Nephron (organoid): Measurements from ENCODE around the gene EAF2.

ENCODE experiments used
- H3K27ac Mint-ChIP-seq, 3 experiments: 2 replicates each; pipeline ENCODE4 v1.8.0; 2020; ENCODE audit warnings: mixed read lengths in 3 of 3, mild to moderate bottlenecking in 2 of 3, moderate library complexity in 1 of 3
- H3K27me3 Mint-ChIP-seq: 2 replicates; pipeline ENCODE4 v1.8.0; 2021; ENCODE audit warnings: low read depth, mild to moderate bottlenecking, moderate library complexity, mixed read lengths
- H3K36me3 Mint-ChIP-seq: 2 replicates; pipeline ENCODE4 v1.8.0; 2020; ENCODE audit warnings: low read depth, mixed read lengths
- H3K4me1 Mint-ChIP-seq: 2 replicates; pipeline ENCODE4 v1.8.0; 2020; ENCODE audit warnings: mixed read lengths
- H3K4me3 Mint-ChIP-seq, 3 experiments: 2 replicates each; pipeline ENCODE4 v1.8.0; 2020; ENCODE audit warnings: mild to moderate bottlenecking in 3 of 3, mixed read lengths in 3 of 3, moderate library complexity in 2 of 3
- H3K9me3 Mint-ChIP-seq: 2 replicates; pipeline ENCODE4 v1.8.0; 2020; ENCODE audit warnings: mixed read lengths
- TF ChIP-seq, protein P1 (sequence below), 3 experiments: fragments of 200-600 bp; sonication (generic); IDR thresholded peaks; one replicate each; pipeline ENCODE4 v1.5.0; 2021; ENCODE audit warnings: antibody characterized with exemption in 3 of 3; ENCODE audit not compliant: unreplicated experiment in 3 of 3

The EAF2 gene

DNA sequence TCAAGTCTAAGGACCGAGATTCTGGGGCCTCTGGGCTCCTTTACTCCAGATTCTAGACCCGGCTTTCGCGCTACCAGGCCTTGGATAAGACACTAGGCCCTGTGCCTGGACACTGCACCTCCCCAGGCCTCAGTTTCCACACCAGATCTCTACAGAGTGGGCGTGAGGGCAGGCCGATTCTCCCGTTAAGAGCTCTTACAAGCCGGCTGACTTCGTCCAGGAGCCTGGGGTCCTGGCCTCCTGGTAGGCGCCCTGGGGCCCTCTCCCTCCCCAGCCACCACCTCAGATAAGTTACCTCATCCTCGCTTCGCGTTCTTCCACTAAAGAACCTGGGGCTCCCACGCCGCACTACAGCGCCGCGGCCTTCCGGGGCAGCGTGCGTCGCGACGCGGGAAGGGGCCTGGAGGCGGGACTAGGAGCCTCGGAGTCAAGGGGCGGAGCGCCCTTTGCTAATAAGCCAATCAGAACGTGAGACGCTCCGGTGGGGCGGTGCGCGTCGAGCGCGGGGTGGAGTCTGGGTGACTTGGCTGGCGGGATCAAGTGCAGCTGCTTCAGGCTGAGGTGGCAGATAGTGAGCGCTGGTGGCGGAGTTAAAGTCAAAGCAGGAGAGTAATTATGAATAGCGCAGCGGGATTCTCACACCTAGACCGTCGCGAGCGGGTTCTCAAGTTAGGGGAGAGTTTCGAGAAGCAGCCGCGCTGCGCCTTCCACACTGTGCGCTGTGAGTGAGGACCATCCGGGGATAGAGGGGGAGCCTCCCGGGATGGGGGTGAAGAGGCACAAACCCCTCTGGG is at the start of gene EAF2, which contains the start of gene IQCB1:
TSS of gene EAF2 (plus strand) at position 539 of the 794 bp plus-strand sequence. CDS start at position 616, 77 bp downstream.
TSS of gene IQCB1 (minus strand) at position 390 of the 794 bp plus-strand sequence. CDS start 6,100 bp downstream, outside the sequence.
- Mint-ChIP-seq H3K9me3 (no peaks in the 10 kb centered on the region), H3K36me3 (peaks cover 9% of the 10 kb centered on the region), H3K4me1 (peaks cover 22% of the 10 kb centered on the region), H3K4me3 (peak within 1 kb of the TSS; percentile 87 to 92 (median 89)), H3K27ac (peak within 1 kb of the TSS; percentile 5 to 60 (median 53)), H3K27me3 (peaks cover 14% of the 10 kb centered on the region)
- TF ChIP-seq, protein P1, sequence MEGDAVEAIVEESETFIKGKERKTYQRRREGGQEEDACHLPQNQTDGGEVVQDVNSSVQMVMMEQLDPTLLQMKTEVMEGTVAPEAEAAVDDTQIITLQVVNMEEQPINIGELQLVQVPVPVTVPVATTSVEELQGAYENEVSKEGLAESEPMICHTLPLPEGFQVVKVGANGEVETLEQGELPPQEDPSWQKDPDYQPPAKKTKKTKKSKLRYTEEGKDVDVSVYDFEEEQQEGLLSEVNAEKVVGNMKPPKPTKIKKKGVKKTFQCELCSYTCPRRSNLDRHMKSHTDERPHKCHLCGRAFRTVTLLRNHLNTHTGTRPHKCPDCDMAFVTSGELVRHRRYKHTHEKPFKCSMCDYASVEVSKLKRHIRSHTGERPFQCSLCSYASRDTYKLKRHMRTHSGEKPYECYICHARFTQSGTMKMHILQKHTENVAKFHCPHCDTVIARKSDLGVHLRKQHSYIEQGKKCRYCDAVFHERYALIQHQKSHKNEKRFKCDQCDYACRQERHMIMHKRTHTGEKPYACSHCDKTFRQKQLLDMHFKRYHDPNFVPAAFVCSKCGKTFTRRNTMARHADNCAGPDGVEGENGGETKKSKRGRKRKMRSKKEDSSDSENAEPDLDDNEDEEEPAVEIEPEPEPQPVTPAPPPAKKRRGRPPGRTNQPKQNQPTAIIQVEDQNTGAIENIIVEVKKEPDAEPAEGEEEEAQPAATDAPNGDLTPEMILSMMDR (IDR thresholded peaks at IDR 0.05; ENCODE audit: unreplicated experiment in 3 of 3), result no peak

- no peaks in the 10 kb centered on the region for H3K4me1 Mint-ChIP-seq
- H3K27ac Mint-ChIP-seq, result no peak overlapping the region
- no peaks in the 10 kb centered on the region for H3K9me3 Mint-ChIP-seq
- H3K36me3 Mint-ChIP-seq, result peaks cover 45% of the 10 kb centered on the region
- no peak overlapping the region for H3K4me3 Mint-ChIP-seq
- H3K27me3 Mint-ChIP-seq, result no peaks in the 10 kb centered on the region
- TF ChIP-seq, protein P1 (IDR thresholded peaks at IDR 0.05; ENCODE audit: unreplicated experiment in 3 of 3), result no peak
Measured at GRCh38 chr3:121786485-121786884, 48.5 kb upstream of the EAF2 start.

- H3K27ac Mint-ChIP-seq, result no peak overlapping the region
- H3K36me3 Mint-ChIP-seq, result peaks cover 40% of the 10 kb centered on the region
- TF ChIP-seq, protein P1 (IDR thresholded peaks at IDR 0.05; ENCODE audit: unreplicated experiment in 3 of 3), result no peak
- H3K27me3 Mint-ChIP-seq, result no peaks in the 10 kb centered on the region
- H3K4me3 Mint-ChIP-seq, result no peak overlapping the region
- no peaks in the 10 kb centered on the region for H3K4me1 Mint-ChIP-seq
- no peaks in the 10 kb centered on the region for H3K9me3 Mint-ChIP-seq
Measured at GRCh38 chr3:121793078-121793477, 41.9 kb upstream of the EAF2 start.

- Mint-ChIP-seq H3K27me3 (no peaks in the 10 kb centered on the region), H3K36me3 (peaks cover 27% of the 10 kb centered on the region), H3K9me3 (no peaks in the 10 kb centered on the region), H3K4me3 (no peak overlapping the region), H3K27ac (no peak overlapping the region), H3K4me1 (no peaks in the 10 kb centered on the region)
- TF ChIP-seq, protein P1 (IDR thresholded peaks at IDR 0.05; ENCODE audit: unreplicated experiment in 3 of 3), result no peak
Measured at GRCh38 chr3:121794264-121794983, 40.6 kb upstream of the EAF2 start.

DNA sequence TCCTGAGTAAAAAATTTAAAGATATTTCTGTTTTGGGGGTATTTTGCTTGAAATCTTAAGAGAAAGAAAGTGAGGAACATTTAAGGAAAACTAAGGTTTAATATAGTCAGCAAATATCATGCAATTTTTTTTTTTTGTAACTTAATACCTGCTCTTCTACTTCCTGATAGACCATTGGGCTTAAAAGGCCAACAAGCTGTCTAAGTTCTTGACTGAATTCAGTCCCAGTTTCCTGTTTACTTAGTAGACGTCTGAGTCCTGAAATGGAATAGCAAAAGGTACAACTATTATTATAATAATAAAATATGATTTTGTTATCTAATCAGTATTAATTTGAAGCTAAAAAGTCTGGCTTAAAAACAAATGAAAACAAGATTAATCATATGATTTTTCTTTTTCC is 38.0 kb upstream of the EAF2 start:
- Mint-ChIP-seq H3K36me3 (peaks cover 21% of the 10 kb centered on the region), H3K27ac (no peak overlapping the region), H3K9me3 (no peaks in the 10 kb centered on the region), H3K4me3 (no peak overlapping the region), H3K27me3 (no peaks in the 10 kb centered on the region), H3K4me1 (no peaks in the 10 kb centered on the region)
- TF ChIP-seq, protein P1 (IDR thresholded peaks at IDR 0.05; ENCODE audit: unreplicated experiment in 3 of 3), result no peak
